SK-N-MC (cell line): Measurements from ENCODE around the gene TSEN15.

Experiments used
- EZH2 ChIP-seq: fragments of 200-600 bp; sonication (generic); IDR thresholded peaks from one replicate; pipeline ENCODE4 v1.6.1; 2017; ENCODE audit warnings: antibody characterized with exemption
- POLR2AphosphoS5 ChIP-seq: IDR thresholded peaks from 2 replicates; pipeline ENCODE4 v1.6.1; 2012; ENCODE audit warnings: mild to moderate bottlenecking, low read depth, low read length, borderline replicate concordance

- TF ChIP-seq POLR2AphosphoS5, result no peak
- no peak for TF ChIP-seq EZH2
Observed at GRCh38 chr1:184088037-184088436, 36.5 kb downstream of the TSEN15 start.
